ENCODE results near the gene ELK4. TPM values are rescaled to one million over a fixed set of nuclear protein-coding genes. Genes with fewer than 3 reads are reported as not detected.

ELK4 gene
- polyA plus RNA-seq, 2 of the 4 experiments (the other 2 are of a cell fraction) = 5.8 to 11.9 TPM

GRCh38 chr1:205666372-205667166 is 34.8 kb upstream of the ELK4 start:
- H3K4me2 ChIP-seq = no peak overlapping the region
- POLR2A ChIA-PET = no interaction called here
- ATAC-seq (no peak), DNase-seq (ENCODE audit: low read depth in 1 of 2, low spot score in 1 of 2) (no peak), FAIRE-seq (no peak)
- H3K4me1 ChIP-seq = peaks cover 20% of the 10 kb centered on the region; the same call in 2 of the 3 replicates
- TF ChIP-seq HOXB5 (CRISPR knock-in tag; IDR thresholded peaks at IDR 0.05) = no peak
- TF ChIP-seq NR3C1 (IDR thresholded peaks at IDR 0.05) = no peak
- CTCF ChIA-PET = interaction anchor here (1.0 to 14.4 kb wide), 10 partner anchors 8 to 181 kb away, joined by 3 to 423 read pairs (median 6); no protein-coding TSS in a partner anchor
- no peak overlapping the region for H3K27ac ChIP-seq
- no peaks in the 10 kb centered on the region for H3K9me3 ChIP-seq
- H3K4me3 ChIP-seq = no peak overlapping the region
- 88% methylated on average over 6 of the region's 6 CpGs for WGBS (ENCODE audit: missing lambda C conversion rate)

DNA sequence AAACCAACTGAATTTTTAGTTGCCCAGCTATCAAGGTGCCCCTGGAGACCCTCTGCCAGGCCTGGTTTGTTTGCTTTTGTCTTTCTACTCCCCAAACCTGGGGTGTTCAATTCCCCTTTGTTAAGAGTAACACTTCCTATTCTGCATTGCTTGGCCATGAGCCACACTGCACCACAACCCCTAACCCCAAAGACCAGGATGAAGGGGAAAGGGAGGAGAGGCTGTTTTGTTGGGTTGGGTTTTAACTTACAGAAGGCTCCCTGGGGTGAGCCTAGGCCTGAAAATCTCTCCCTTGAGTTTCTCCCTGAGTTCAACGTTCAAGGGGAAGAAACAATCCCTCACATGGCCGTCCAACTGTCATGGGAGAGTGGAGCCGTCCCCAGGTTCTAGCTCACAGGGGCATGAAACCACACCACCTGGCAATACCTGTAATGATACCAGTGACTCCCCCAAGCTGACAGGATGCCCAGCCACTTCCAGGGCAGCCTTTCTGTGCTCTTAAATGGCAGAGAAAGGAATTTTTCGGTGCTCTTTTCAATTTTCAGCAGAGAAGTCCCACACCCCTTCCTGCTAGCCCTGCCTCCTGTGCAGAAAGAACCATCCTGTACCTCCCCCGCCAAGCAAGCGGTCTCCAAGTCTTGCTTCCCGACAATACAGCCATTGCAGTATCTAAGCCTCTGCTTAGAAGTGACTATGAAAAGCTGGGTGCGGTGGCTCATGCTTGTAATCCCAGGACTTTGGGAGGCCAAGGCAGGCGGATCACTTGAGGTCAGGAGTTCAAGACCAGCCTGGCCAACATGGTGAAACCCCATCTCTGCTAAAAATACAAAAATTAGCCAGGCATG is 33.6 kb upstream of the ELK4 start:
- Histone ChIP-seq H3K27ac (no peak overlapping the region), H3K4me3 (no peak overlapping the region), H3K9me3 (no peaks in the 10 kb centered on the region), H3K4me1 (peaks cover 20% of the 10 kb centered on the region; the same call in 2 of the 3 replicates), H3K4me2 (no peak overlapping the region)
- TF ChIP-seq TP53 (CRISPR knock-in tag; IDR thresholded peaks at IDR 0.05) = no peak
- TF ChIP-seq JUNB (IDR thresholded peaks at IDR 0.05) = no peak
- no peak for TF ChIP-seq NR3C1 (IDR thresholded peaks at IDR 0.05)
- no peak for TF ChIP-seq JUN (IDR thresholded peaks at IDR 0.05)
- no peak for TF ChIP-seq KDM5A (IDR thresholded peaks at IDR 0.05)
- TF ChIP-seq BHLHE40 (IDR thresholded peaks at IDR 0.05; ENCODE audit: low read depth, low read length) = no peak
- TF ChIP-seq, protein P1, sequence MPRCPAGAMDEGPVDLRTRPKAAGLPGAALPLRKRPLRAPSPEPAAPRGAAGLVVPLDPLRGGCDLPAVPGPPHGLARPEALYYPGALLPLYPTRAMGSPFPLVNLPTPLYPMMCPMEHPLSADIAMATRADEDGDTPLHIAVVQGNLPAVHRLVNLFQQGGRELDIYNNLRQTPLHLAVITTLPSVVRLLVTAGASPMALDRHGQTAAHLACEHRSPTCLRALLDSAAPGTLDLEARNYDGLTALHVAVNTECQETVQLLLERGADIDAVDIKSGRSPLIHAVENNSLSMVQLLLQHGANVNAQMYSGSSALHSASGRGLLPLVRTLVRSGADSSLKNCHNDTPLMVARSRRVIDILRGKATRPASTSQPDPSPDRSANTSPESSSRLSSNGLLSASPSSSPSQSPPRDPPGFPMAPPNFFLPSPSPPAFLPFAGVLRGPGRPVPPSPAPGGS (IDR thresholded peaks at IDR 0.05) = no peak
- TF ChIP-seq, protein P2, sequence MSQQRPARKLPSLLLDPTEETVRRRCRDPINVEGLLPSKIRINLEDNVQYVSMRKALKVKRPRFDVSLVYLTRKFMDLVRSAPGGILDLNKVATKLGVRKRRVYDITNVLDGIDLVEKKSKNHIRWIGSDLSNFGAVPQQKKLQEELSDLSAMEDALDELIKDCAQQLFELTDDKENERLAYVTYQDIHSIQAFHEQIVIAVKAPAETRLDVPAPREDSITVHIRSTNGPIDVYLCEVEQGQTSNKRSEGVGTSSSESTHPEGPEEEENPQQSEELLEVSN (IDR thresholded peaks at IDR 0.05; ENCODE audit: borderline replicate concordance, low read depth) = no peak
- no peak for TF ChIP-seq HMGXB4 (CRISPR knock-in tag; IDR thresholded peaks at IDR 0.05; ENCODE audit: borderline replicate concordance)
- no peak for TF ChIP-seq HOXB5 (CRISPR knock-in tag; IDR thresholded peaks at IDR 0.05)
- TF ChIP-seq, protein P3, sequence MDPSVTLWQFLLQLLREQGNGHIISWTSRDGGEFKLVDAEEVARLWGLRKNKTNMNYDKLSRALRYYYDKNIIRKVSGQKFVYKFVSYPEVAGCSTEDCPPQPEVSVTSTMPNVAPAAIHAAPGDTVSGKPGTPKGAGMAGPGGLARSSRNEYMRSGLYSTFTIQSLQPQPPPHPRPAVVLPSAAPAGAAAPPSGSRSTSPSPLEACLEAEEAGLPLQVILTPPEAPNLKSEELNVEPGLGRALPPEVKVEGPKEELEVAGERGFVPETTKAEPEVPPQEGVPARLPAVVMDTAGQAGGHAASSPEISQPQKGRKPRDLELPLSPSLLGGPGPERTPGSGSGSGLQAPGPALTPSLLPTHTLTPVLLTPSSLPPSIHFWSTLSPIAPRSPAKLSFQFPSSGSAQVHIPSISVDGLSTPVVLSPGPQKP (IDR thresholded peaks at IDR 0.05; ENCODE audit: low read depth, low read length) = no peak
- no peak for TF ChIP-seq MAX (IDR thresholded peaks at IDR 0.05)
- no peak for TF ChIP-seq ZNF302 (CRISPR knock-in tag; IDR thresholded peaks at IDR 0.05)
- no peak for TF ChIP-seq CBX8 (IDR thresholded peaks at IDR 0.05)
- no peak for TF ChIP-seq HOXB13 (CRISPR knock-in tag; IDR thresholded peaks at IDR 0.05; ENCODE audit: low read depth)
- no peak for TF ChIP-seq MYC (IDR thresholded peaks at IDR 0.05; ENCODE audit: borderline replicate concordance, low read length)
- ATAC-seq = no peak
- WGBS (ENCODE audit: missing lambda C conversion rate) = 87% methylated on average over 8 of the region's 9 CpGs
- POLR2A ChIA-PET = no interaction called here
- no peak for FAIRE-seq
- CTCF ChIA-PET = interaction anchor here (1.0 to 14.4 kb wide), 8 partner anchors 8 to 180 kb away, joined by 3 to 423 read pairs (median 6); no protein-coding TSS in a partner anchor
- DNase-seq (ENCODE audit: low read depth in 1 of 2, low spot score in 1 of 2) = no peak
